Ecto neural progenitor cell (in vitro differentiated cells): ENCODE results near the gene PREX1.

Source experiments
- DNase-seq: peaks from one replicate; pipeline ENCODE4 v3.0.0-alpha.2; 2018; ENCODE audit warnings: low spot score

The PREX1 gene

DNA sequence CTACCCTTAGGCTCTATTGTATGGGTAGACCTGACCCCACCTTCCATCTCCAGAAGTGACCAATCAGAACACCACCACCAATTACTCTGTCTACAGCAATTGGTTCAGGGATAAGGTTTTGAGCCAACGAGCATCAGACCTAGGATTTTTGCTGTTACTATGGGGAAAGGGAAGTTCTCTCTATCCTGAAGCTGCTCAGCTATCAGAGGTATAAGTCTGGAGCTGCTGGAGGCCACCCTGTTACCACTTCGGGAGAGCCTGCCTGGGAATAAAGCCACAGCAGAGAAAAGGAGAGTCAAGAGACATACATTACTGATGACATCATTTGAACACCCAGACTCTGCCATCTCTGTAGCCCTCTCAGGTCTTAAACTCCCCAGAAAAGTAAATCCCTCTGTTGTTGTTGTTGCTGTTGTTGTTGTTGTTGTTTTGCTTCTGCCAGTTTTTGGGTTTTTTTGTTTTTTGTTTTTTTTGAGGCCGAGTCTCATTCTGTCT is 94.5 kb downstream of the PREX1 start:
- DNase-seq = no peak

- no peak for DNase-seq
Measured at GRCh38 chr20:48732081-48732829, 95.5 kb downstream of the PREX1 start.

GRCh38 chr20:48731536-48731935 is 96.3 kb downstream of the PREX1 start:
- no peak for DNase-seq

DNA sequence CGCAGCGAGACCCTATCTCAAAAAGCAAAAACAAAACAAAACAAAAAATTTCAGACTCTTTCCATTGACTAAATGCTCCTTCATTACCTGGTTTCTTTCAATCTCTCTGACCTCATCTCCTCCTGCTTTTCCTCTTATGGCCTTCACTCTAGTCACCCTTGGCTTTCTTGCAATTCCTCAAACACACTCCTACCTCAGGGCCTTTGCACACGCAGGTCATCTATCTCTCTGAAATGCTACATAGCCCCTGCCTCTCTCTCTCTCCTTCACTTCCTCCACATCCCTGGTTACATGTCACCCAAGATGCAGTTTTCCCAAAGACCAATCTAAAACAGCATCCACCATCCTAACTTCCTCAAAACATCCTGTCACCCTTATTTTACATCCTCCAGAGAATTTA is 96.8 kb downstream of the PREX1 start:
- DNase-seq = no peak

DNA sequence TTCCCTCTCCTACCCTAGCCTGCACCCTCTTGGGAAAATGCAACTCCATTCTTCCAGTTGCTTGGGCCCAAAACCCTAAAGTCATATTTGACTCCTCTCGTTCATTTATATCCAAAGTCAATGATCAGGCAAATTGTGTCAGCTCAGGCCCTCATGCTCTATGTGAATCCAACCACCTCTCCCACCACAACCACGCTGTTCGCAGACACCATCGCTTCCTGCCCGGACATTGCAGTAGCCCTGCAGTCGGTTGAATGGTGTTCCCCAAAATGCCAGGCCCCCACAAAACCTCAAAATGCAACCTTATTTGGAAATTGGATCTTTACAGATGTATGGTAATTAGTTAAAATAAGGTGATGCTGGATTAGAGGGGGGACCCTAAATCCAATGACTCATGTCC is 98.3 kb downstream of the PREX1 start:
- DNase-seq = no peak

DNA sequence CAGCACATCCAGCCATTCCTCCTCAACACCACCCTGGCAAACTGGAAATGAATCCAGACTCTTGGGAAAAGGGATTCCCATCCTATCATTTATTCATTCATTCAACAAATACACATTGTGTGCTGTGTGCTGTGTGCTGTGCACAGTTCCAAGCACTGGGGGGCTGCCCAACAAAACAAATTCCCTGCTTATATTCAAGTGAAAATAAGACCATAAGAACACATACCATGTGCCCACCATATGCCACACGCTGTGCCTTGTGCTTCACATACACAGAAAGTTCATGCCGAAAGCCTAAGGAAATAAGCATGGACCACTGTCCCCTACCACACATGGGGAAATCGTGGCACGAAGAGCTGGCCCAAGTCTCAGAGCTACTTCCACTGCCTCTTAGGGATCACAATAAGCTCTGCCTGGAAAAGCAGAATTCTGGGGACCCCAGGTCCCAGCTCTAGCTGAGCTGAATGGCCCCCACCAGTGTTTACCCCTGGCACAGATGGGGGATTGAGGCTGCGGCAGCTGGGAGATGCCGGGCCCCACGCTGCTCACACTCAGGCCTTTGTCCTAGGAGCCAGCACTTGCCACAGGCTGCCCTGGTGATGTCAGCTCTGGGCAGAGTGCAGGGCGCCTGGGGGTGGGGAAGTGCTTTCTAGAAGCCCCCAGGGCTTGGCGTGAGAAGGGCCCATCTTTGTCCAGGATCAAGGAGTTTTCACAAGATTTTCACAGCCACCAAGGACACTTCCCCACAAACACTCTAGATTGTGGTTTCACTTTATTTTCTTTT is 99.6 kb downstream of the PREX1 start:
- DNase-seq = no peak

- DNase-seq = no peak
Measured at GRCh38 chr20:48727226-48727625, 100.6 kb downstream of the PREX1 start.

DNA sequence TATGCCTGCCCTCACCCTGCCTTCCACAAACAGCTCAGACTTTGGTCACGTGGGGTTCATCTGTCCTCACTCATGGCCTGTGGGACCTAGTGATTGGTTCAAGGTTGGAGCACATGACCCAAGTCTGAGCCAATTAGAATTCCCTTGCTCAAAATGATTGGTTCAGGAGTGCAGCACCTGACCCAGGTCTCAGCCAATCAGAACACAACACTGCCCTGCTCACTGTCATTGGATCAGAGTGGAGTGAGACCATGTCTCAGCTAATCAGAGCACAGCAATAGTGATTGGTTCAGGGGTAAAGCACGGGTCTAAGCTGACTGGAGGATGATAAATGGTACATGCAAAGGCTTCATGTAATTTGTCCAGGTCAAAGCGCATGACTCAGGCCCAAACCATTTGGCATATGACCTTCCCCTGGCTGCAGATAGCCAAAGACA is 102.2 kb downstream of the PREX1 start:
- DNase-seq = no peak

GRCh38 chr20:48724891-48725554 is 102.8 kb downstream of the PREX1 start:
- no peak for DNase-seq

DNA sequence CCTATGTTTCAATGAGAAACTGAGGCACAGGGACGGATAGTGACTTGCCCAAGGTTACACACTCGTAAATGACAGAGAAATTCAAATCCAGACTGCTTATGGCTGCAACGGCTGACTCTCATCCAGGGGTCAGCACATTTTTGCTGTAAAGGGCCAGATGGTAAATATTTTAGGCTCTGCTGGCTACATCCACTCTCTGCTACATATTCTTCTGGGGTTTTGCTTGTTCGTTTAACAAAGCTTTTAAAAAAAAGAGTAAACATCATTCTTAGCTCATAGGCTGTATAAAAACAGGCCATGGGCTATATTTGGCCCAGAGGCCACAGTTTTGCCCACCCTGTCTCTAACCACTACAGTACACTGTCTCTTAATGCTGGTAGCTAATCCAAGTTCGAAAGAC is 103.4 kb downstream of the PREX1 start:
- no peak for DNase-seq

DNA sequence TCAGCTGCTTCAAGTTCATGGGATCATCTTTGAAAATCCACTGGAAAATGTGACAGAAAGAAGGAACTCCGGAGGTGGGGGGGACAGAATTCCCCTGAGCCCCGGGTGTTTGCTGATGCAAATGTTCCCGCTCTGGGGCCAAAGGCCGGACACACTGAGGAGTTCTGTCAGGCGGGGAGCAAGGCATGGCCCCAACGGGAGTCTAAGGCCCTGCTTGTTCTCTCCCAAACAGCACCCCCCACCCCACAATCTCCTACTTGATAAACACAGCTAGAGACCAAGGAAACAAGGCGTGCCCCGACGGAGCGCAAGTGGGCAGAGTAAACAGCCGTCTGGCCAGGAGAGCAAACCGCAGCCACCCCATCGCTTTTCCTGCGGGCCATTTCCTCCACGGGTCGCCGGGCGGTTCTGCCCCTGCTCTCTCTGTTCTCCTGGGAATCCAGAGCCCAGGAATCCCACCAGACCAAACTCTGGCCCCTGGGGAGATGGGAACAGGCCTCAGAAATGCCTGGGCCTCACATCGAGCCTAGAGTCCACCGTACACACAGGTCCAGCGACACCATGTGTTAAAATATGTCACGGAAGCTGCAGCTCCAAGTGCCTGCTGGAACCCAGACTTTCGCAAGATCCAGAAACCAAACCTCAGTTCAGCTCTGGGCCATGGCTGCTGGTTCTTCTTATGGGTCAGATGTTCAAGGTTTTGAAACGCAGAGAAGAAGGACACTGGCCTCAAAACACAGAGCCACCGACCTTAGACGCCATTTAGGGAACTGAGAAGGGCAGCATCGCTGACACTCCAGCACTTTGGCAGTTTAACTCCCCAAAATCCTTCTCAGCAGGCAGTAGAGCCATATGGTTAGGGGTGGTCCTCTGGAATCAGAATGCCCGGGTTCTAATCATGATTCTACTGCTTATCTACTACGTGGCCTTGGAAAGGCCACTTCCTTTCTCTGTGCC is 104.2 kb downstream of the PREX1 start:
- DNase-seq = no peak

DNA sequence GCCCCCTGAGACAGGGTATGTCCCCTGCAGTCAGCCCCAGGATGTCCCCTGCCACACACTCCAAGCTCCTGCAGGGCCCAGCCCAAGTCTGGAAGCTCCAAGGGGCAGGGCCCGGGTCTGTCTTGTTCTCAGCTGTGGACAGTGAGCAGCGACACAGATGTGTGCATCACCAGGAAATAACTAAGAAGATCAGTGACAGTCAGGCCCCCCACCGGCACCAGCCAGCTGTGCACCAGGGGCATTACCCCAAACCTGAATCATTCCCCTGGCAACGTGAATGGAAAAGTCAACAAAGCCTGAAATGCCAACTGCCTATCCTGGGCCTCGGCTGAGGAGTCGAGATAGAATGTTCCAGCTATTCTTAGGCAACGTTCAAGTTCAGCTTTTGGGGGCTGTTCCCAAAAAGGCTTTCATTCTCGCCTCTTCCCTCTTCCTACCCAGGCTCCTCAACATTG is 105.0 kb downstream of the PREX1 start:
- no peak for DNase-seq

GRCh38 chr20:48722002-48722731 is 105.6 kb downstream of the PREX1 start:
- no peak for DNase-seq

DNA sequence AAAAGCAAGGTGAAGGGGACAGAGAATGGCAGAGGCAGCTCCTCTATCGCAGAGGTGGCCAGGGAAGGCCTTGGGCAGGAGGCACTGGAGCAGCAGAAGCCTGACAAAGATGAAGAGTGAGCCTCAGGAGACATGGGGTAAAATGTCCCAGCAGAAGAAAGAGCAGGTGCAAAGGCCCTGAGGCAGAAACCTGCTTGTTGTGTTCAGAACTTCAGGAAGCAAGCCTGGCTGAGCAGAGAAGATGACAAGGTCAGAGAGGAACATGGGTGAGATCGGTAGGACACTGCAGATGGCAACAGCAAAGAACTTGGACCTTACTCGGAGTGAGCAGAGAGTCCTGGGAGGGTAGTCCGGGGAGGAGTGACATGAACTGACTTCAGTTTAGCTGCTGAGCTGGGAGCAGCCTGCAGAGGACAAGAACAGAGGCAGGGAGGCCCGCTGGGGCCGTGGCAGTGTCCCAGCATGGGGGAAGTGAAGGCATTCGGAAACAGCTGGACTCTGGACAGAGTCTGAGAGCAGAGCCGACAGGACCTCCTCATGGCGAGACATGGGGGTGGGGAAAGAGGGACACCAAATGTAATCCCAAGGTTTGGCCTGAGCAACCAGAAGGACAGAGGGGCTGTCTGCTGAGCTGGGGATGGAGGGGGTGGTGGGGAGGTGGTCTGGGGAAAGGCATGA is 106.3 kb downstream of the PREX1 start:
- DNase-seq = no peak

- no peak for DNase-seq
Measured at GRCh38 chr20:48720256-48720985, 107.4 kb downstream of the PREX1 start.

GRCh38 chr20:48719598-48720255 is 108.1 kb downstream of the PREX1 start:
- DNase-seq = no peak

DNA sequence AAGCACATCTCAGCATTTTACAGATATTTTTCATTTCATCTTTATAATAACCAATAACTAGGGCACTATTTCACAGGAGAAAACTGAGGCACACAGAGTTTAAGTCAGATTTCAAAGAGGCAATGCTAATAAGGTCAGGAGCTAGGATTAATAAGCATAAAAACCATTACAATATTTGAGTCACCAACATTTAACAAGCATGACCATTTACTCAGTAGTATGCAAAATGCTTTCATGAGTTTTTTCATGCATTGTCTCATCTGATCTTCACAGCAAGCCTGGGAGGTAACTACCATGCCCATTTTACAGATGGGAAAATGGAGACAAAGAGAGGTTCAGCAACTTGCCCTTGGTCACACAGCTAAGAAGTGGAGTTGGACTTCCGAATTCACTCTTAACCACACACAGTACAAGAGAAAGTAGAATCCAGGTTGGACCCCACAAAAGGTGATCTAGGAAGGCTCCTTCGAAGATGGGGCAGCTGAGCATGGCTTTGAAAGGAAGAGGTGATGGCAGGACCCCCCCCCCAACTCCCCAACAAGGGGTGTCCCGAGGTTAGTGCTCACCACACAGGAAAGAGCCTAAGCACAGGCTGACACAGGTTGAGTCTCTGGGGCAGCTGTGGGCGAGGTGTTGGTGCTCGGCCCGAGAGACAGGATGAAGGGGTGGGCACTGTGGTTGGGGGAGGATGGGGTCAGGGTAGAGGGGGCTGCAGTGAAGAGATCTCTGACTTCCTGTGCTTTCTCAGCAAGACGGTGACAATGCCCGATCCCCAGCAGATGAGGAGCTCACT is 108.8 kb downstream of the PREX1 start:
- DNase-seq = no peak

DNA sequence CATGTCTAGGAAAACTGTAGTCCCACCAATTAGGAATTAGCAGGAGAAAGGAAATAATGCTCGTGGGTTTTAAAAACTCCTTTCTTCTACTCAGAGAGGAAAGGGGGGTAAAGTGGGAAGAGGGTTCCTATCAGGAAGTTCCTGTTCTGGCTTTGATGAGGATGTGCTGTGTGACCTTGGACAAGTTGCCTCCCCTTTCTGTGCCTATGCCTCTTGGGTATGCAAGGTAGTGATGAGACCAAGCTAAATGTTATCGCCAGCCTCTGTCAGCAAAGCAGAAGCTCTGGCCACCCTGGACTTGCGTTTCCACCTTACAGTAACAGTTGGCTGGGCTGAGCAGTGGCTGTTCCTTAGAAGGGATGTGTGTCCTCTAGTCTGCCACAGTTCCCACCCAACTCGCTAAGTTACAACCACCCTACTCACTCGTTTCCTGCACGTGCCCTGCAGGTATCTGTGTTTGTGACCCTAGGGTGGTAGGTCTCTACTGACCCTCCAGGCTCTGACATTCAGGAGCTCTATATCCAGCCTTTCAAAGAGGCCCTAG is 110.0 kb downstream of the PREX1 start:
- no peak for DNase-seq
